Stimulated activated CD8-positive, alpha-beta memory T cell treated with anti-CD3 and anti-CD28 coated beads, Interleukin-12 subunit alpha, Interleukin-12 subunit beta, amount 100 ng/mL, for 24 hours (primary cell): Measurements from ENCODE around the gene CCDC197.

Experiments used
- DNase-seq: peaks from one replicate; pipeline ENCODE4 v3.0.0-alpha.2; 2020; ENCODE audit errors: extremely low read depth

CCDC197 gene

GRCh38 chr14:93977790-93978581, 19.1 kb upstream of the CCDC197 start:
- peak; percentile 55 for DNase-seq

- no peak for DNase-seq
Measured at GRCh38 chr14:93978735-93979134, 18.4 kb upstream of the CCDC197 start.

GRCh38 chr14:93980456-93981201, 16.5 kb upstream of the CCDC197 start:
- no peak for DNase-seq

- no peak for DNase-seq
Measured at GRCh38 chr14:93981316-93982229, 15.5 kb upstream of the CCDC197 start.

- DNase-seq = no peak
Measured at GRCh38 chr14:93982230-93983007, 14.7 kb upstream of the CCDC197 start.

GRCh38 chr14:93984070-93984469, 13.0 kb upstream of the CCDC197 start:
- DNase-seq = no peak

GRCh38 chr14:93984987-93985410, 12.1 kb upstream of the CCDC197 start:
- DNase-seq = no peak

GRCh38 chr14:93986955-93987354, 10.1 kb upstream of the CCDC197 start:
- no peak for DNase-seq

- no peak for DNase-seq
Measured at GRCh38 chr14:93987376-93987775, 9.7 kb upstream of the CCDC197 start.

- DNase-seq = no peak
Measured at GRCh38 chr14:93987815-93988476, 9.2 kb upstream of the CCDC197 start.

GRCh38 chr14:93989939-93990338, 7.2 kb upstream of the CCDC197 start:
- DNase-seq = no peak

GRCh38 chr14:93991212-93991611, 5.9 kb upstream of the CCDC197 start:
- DNase-seq = no peak

- no peak for DNase-seq
Measured at GRCh38 chr14:93991649-93992048, 5.5 kb upstream of the CCDC197 start.

GRCh38 chr14:93993382-93993781, 3.7 kb upstream of the CCDC197 start:
- no peak for DNase-seq

GRCh38 chr14:93994919-93995682, 2.0 kb upstream of the CCDC197 start:
- DNase-seq = no peak

- no peak for DNase-seq
Measured at GRCh38 chr14:93996130-93996695, 888 bp upstream of the CCDC197 start.

GRCh38 chr14:93997916-93998870, 1.1 kb downstream of the CCDC197 start:
- no peak for DNase-seq

- DNase-seq = no peak
Measured at GRCh38 chr14:93998871-93999403, 1.8 kb downstream of the CCDC197 start.
